Measurements from ENCODE around the gene PF4V1. TPM values are rescaled to one million over a fixed set of nuclear protein-coding genes. Genes with fewer than 3 reads are reported as not detected.

PF4V1 gene
- total and polyA plus RNA-seq, 2 of the 13 experiments (the other 11 are each of a cell fraction or from before 2014, with no cell fraction given) = not detected

GRCh38 chr4:73871511-73872310, 18.6 kb downstream of the PF4V1 start (continued):
- no peak for TF ChIP-seq HDAC6 (IDR thresholded peaks at IDR 0.05; ENCODE audit: low read depth, low read length)

- peaks cover 0 to 19% of the 10 kb centered on the region in 2 experiments; a peak in 3 of 5 replicates for H3K27me3 ChIP-seq (ENCODE audit: control insufficient read depth in 1 of 2, insufficient read depth in 2 of 2, low read length in 2 of 2)
- no peak overlapping the region for H3K9ac ChIP-seq (ENCODE audit: insufficient read depth, low read depth, low read length)
- TF ChIP-seq TRIM22 (IDR thresholded peaks at IDR 0.05) = no peak
- TF ChIP-seq GATAD1 (CRISPR knock-in tag; IDR thresholded peaks at IDR 0.05) = no peak
- no peak for TF ChIP-seq DRAP1 (CRISPR knock-in tag; IDR thresholded peaks at IDR 0.05)
- no peak for TF ChIP-seq HES4 (CRISPR knock-in tag; IDR thresholded peaks at IDR 0.05; ENCODE audit: borderline replicate concordance)
- TF ChIP-seq PAWR (CRISPR knock-in tag; IDR thresholded peaks at IDR 0.05; ENCODE audit: borderline replicate concordance) = no peak
- no peak for TF ChIP-seq REXO4 (CRISPR knock-in tag; IDR thresholded peaks at IDR 0.05; ENCODE audit: borderline replicate concordance)
- TF ChIP-seq ZNF253 (CRISPR knock-in tag; IDR thresholded peaks at IDR 0.05; ENCODE audit: borderline replicate concordance) = no peak
- TF ChIP-seq E2F5 (CRISPR knock-in tag; conservative IDR thresholded peaks at IDR 0.05) = no peak
- no peak for TF ChIP-seq ZNF282 (IDR thresholded peaks at IDR 0.05; ENCODE audit: partially characterized antibody)
- WGBS (ENCODE audit: low lambda C conversion rate) = 0% methylated on average over 2 of the region's 2 CpGs
- no peaks in the 10 kb centered on the region for H3K9me3 ChIP-seq (ENCODE audit: low read length)
- no peaks in the 10 kb centered on the region for H3K79me2 ChIP-seq (ENCODE audit: insufficient read depth, low read length)
- no peak overlapping the region for H3K4me2 ChIP-seq (ENCODE audit: low read depth, low read length)
- H2AFZ ChIP-seq (ENCODE audit: low read length) = no peak overlapping the region
- intact Hi-C loops (cut with micrococcal nuclease; ENCODE audit: unreplicated experiment) (no loop called here), in situ Hi-C loops (cut with HindIII; ENCODE audit: extremely low pct_ligation_motif_present, low pct_unique_long_range_greater_than_20kb) (no loop called here)
- no peaks in the 10 kb centered on the region for H4K20me1 ChIP-seq (ENCODE audit: insufficient read depth, low read length)
- BruUV-seq (replicated peaks) = no TSS peak
- no peak for ATAC-seq
- no peak for FAIRE-seq
- POLR2A ChIA-PET = no interaction called here
- no peak for DNase-seq (ENCODE audit: low spot score)
- no peak overlapping the region for H3K27ac ChIP-seq (ENCODE audit: extremely low read length, insufficient read depth, low read length)
- H3K4me1 ChIP-seq (ENCODE audit: insufficient read depth, low read length) = peaks cover 8% of the 10 kb centered on the region; the same call in 1 of the 2 replicates
- no peaks in the 10 kb centered on the region for H3K36me3 ChIP-seq (replicated peaks in 1 of 2; ENCODE audit: control insufficient read depth in 1 of 2, insufficient read depth in 2 of 2, low read length in 2 of 2)
- no peak overlapping the region for H3K4me3 ChIP-seq (replicated peaks in 1 of 3; ENCODE audit: insufficient read depth in 1 of 3, low read depth in 2 of 3, low read length in 3 of 3)
- CTCF ChIA-PET (ENCODE audit: low intra/inter-chr PET ratio, low total read pairs) = no interaction called here
Observed at GRCh38 chr4:73872316-73873108, 19.4 kb downstream of the PF4V1 start.
